Left renal cortex interstitium (tissue), 4 donors: Measurements from ENCODE around the gene NHERF2. TPM values are rescaled to one million over a fixed set of nuclear protein-coding genes. Genes with fewer than 3 reads are reported as not detected.

Experiments used
- polyA plus RNA-seq, 4 donors: library from polyadenylated mRNA; unstranded; fragments of 120-200 nt; gene quantifications; one replicate each; pipeline ENCODE4 v1.2.1, GENCODE V29; 2013; ENCODE audit not compliant: insufficient read length in 4 of 4

The NHERF2 gene
- polyA plus RNA-seq, 4 donors = 103 to 184 (median 146) TPM

Other genes starting within 250 kb of the NHERF2 start
- 10 to 100 TPM; 31.6 to 56.5 (median 48.5) TPM for gene SPSB3, start 244.3 kb upstream of the NHERF2 start, polyA plus RNA-seq
- 10 to 100 TPM; 35.4 to 69.3 (median 56.4) TPM for gene NUBP2, start 243.9 kb upstream of the NHERF2 start, polyA plus RNA-seq
- gene IGFALS, start 233.2 kb upstream of the NHERF2 start, polyA plus RNA-seq = 1 to 10 TPM; 2.4 to 4.3 (median 3.4) TPM
- 10 to 100 TPM; 38.0 to 56.2 (median 49.5) TPM for gene HAGH, start 200.1 kb upstream of the NHERF2 start, polyA plus RNA-seq
- gene FAHD1, start 199.7 kb upstream of the NHERF2 start, polyA plus RNA-seq = 10 to 100 TPM; 39.8 to 49.5 (median 44.9) TPM
- 1 to 10 TPM in 2 of 4 donors, under 1 TPM in 2; 0.47 to 2.7 (median 1.0) TPM for gene MEIOB, start 154.7 kb upstream of the NHERF2 start, polyA plus RNA-seq
- gene HS3ST6, start 108.5 kb upstream of the NHERF2 start, polyA plus RNA-seq = under 1 TPM; 0.21 to 0.55 (median 0.35) TPM
- gene MSRB1, start 83.7 kb upstream of the NHERF2 start, polyA plus RNA-seq = 10 to 100 TPM; 63.9 to 79.8 (median 72.1) TPM
- gene RPL3L, start 72.2 kb upstream of the NHERF2 start, polyA plus RNA-seq = under 1 TPM; 0.11 to 0.28 (median 0.15) TPM
- 100 to 1,000 TPM; 129 to 144 (median 136) TPM for gene NDUFB10, start 67.4 kb upstream of the NHERF2 start, polyA plus RNA-seq
- 1,000 to 10,000 TPM; 1,679 to 2,513 (median 2,183) TPM for gene RPS2, start 62.1 kb upstream of the NHERF2 start, polyA plus RNA-seq
- gene RNF151, start 60.0 kb upstream of the NHERF2 start, polyA plus RNA-seq = not detected
- 10 to 100 TPM; 27.8 to 49.6 (median 41.1) TPM for gene TBL3, start 54.8 kb upstream of the NHERF2 start, polyA plus RNA-seq
- 1 to 10 TPM in 2 of 4 donors, under 1 TPM in 2; 0.40 to 2.0 (median 1.1) TPM for gene NOXO1, start 45.4 kb upstream of the NHERF2 start, polyA plus RNA-seq
- 10 to 100 TPM; 20.1 to 31.6 (median 28.5) TPM for gene GFER, start 42.7 kb upstream of the NHERF2 start, polyA plus RNA-seq
- 1 to 10 TPM; 1.8 to 2.4 (median 1.9) TPM for gene SYNGR3, start 36.9 kb upstream of the NHERF2 start, polyA plus RNA-seq
- 10 to 100 TPM; 13.8 to 30.8 (median 26.6) TPM for gene ZNF598, start 17.1 kb upstream of the NHERF2 start, polyA plus RNA-seq
- gene NPW, start 7.1 kb upstream of the NHERF2 start, polyA plus RNA-seq = 10 to 100 TPM in 2 of 4 donors, 1 to 10 TPM in 2; 3.0 to 16.3 (median 9.7) TPM
- 10 to 100 TPM; 15.4 to 29.1 (median 25.3) TPM for gene NTHL1, start 20.9 kb downstream of the NHERF2 start, polyA plus RNA-seq
- gene TSC2, start 21.1 kb downstream of the NHERF2 start, polyA plus RNA-seq = 100 to 1,000 TPM; 104 to 188 (median 148) TPM
- gene PKD1, start 109.0 kb downstream of the NHERF2 start, polyA plus RNA-seq = 100 to 1,000 TPM in 2 of 4 donors, 10 to 100 TPM in 2; 48.3 to 128 (median 95.9) TPM
- 1 to 10 TPM; 2.5 to 4.6 (median 3.1) TPM for gene RAB26, start 121.7 kb downstream of the NHERF2 start, polyA plus RNA-seq
- gene TRAF7, start 128.9 kb downstream of the NHERF2 start, polyA plus RNA-seq = 10 to 100 TPM; 42.9 to 63.3 (median 55.5) TPM
- 1 to 10 TPM; 1.4 to 2.8 (median 2.0) TPM for gene CASKIN1, start 169.7 kb downstream of the NHERF2 start, polyA plus RNA-seq
- 10 to 100 TPM; 38.7 to 63.2 (median 46.6) TPM for gene MLST8, start 178.6 kb downstream of the NHERF2 start, polyA plus RNA-seq
- gene BRICD5, start 184.0 kb downstream of the NHERF2 start, polyA plus RNA-seq = 10 to 100 TPM in 1 of 4 donors, 1 to 10 TPM in 3; 3.5 to 11.6 (median 8.2) TPM
- 10 to 100 TPM; 13.8 to 19.3 (median 17.4) TPM for gene PGP, start 187.9 kb downstream of the NHERF2 start, polyA plus RNA-seq
- gene E4F1, start 196.7 kb downstream of the NHERF2 start, polyA plus RNA-seq = 10 to 100 TPM; 14.7 to 25.8 (median 22.3) TPM
- 1 to 10 TPM in 3 of 4 donors, under 1 TPM in 1; 0.55 to 1.8 (median 1.2) TPM for gene DNASE1L2, start 209.5 kb downstream of the NHERF2 start, polyA plus RNA-seq
- 100 to 1,000 TPM in 1 of 4 donors, 10 to 100 TPM in 3; 60.0 to 104 (median 80.2) TPM for gene ECI1, start 224.7 kb downstream of the NHERF2 start, polyA plus RNA-seq
- gene RNPS1, start 241.2 kb downstream of the NHERF2 start, polyA plus RNA-seq = 100 to 1,000 TPM; 179 to 229 (median 214) TPM